Measurements from ENCODE around the gene RNLS.
A peak's percentile ranks its signal among the peaks of the same experiment; 100 is the strongest.

Gene RNLS

DNA sequence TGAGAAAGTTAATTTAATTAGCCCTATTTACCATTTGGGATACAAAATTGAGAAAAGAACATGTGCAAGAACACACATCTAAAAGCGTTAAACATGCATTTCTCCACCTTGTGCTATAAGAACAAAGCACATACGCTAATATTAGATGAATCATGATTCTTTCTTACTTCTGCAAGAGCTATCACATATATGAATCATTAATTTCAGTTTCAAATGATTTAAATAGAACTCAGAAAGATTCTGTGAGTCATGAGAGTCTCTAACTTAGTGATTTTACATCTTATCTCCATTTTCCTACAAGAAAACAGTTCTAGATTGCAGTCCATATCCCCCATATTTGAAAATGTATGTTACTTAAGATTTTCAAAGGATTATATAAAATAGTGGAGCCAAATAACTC, 173.9 kb downstream of the RNLS start:
- no peak for DNase-seq (ENCODE audit: low read depth)
- TF ChIP-seq, protein P1, sequence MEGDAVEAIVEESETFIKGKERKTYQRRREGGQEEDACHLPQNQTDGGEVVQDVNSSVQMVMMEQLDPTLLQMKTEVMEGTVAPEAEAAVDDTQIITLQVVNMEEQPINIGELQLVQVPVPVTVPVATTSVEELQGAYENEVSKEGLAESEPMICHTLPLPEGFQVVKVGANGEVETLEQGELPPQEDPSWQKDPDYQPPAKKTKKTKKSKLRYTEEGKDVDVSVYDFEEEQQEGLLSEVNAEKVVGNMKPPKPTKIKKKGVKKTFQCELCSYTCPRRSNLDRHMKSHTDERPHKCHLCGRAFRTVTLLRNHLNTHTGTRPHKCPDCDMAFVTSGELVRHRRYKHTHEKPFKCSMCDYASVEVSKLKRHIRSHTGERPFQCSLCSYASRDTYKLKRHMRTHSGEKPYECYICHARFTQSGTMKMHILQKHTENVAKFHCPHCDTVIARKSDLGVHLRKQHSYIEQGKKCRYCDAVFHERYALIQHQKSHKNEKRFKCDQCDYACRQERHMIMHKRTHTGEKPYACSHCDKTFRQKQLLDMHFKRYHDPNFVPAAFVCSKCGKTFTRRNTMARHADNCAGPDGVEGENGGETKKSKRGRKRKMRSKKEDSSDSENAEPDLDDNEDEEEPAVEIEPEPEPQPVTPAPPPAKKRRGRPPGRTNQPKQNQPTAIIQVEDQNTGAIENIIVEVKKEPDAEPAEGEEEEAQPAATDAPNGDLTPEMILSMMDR (IDR thresholded peaks at IDR 0.05; ENCODE audit: low read length, missing control alignments) = no peak
- H3K4me3 ChIP-seq (replicated peaks; ENCODE audit: low read depth, low read length) = no peak overlapping the region

DNA sequence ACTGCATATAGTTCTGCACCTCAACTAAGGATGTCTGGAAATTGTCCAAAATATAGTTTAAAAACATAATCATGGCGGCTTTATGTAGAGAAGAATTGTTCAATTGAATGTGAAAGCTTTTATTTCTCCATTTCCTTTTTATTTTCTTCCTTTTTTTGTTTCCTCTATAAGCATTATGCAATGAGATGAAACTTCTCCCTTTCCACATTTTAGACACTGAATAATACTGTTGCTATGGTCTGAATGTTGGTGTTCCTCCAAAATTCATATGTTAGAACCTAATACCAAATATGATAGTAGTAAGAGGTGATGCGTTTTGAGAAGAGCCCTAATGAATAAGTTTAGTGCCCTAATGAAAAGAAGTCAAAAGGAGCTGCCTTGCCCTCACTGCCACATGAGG, 175.0 kb downstream of the RNLS start:
- H3K4me3 ChIP-seq (replicated peaks; ENCODE audit: low read depth, low read length) = no peak overlapping the region
- DNase-seq (ENCODE audit: low read depth) = no peak
- TF ChIP-seq, protein P1 (IDR thresholded peaks at IDR 0.05; ENCODE audit: low read length, missing control alignments) = no peak

DNA sequence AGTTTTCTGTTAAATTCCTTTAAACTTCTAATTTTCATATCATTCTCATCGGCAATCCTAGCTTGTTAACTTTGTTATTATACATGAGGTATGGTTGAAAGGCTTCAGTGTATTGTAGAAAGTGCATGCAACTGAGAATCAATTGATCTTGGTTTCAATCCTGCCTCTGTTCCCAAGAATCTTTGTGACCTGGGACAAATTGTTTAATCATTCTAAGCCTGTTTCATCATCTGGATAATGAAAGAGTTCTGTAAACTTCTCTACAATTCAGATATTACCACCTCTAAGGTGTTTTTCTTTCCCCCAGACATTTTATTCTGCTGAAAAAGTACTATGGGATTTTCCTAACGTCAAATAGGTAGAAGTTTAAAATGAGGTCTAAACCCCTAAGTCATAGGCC, 179.0 kb downstream of the RNLS start:
- no peak for DNase-seq (ENCODE audit: low read depth)
- TF ChIP-seq, protein P1 (IDR thresholded peaks at IDR 0.05; ENCODE audit: low read length, missing control alignments) = no peak
- H3K4me3 ChIP-seq (replicated peaks; ENCODE audit: low read depth, low read length) = no peak overlapping the region

DNA sequence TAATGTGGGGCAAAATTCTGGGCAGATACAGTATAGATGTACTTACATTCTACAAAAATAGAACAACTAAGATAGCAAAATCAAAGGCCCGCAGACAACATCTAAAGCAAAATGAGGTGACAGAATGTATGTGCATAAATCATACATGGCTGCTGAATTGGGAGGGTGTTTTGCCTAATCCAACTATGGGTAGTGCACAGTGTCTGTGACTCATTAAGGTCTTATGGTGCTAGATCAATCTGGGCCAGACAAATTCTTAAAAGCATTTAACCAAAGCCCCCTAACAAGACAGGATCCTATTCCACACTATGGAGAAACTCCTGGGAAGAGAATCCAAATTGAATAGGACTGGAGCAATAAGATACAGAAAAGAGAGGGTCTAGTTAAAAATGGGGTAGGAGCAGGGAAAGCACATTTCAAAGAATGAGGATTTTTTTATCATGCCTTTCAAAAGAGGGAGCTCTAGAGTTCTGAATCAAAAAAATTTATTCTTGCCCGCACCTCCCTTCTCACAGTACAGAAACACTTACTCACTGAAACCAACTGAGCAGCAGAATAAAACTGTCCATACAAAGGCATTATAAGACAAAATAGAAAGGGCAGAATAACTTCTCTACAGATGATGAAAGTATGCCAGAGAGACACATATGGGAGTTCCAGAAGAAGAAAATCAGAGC, 181.3 kb downstream of the RNLS start:
- H3K4me3 ChIP-seq (replicated peaks; ENCODE audit: low read depth, low read length) = no peak overlapping the region
- peak; percentile 49 for DNase-seq (ENCODE audit: low read depth)
- TF ChIP-seq, protein P1 (IDR thresholded peaks at IDR 0.05; ENCODE audit: low read length, missing control alignments) = peak; percentile 48

DNA sequence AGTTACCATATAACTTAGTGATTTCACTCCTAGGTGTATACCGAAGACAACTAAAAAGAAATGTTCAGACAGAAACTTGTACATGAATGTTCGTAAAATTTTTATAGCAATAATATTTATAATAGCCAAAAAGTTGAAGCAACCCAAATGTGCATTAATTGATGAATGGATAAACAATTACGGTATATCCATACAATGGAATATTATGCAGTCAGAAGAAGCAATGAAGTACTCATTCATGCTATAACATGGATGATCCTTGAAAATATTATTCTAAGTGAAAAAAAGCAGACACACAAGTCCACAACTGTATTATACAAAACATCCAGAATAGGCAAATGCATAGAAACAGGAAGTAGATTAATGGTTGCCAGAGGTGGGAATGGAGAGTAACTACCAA, 183.9 kb downstream of the RNLS start:
- no peak for DNase-seq (ENCODE audit: low read depth)
- TF ChIP-seq, protein P1 (IDR thresholded peaks at IDR 0.05; ENCODE audit: low read length, missing control alignments) = no peak
- no peak overlapping the region for H3K4me3 ChIP-seq (replicated peaks; ENCODE audit: low read depth, low read length)

DNA sequence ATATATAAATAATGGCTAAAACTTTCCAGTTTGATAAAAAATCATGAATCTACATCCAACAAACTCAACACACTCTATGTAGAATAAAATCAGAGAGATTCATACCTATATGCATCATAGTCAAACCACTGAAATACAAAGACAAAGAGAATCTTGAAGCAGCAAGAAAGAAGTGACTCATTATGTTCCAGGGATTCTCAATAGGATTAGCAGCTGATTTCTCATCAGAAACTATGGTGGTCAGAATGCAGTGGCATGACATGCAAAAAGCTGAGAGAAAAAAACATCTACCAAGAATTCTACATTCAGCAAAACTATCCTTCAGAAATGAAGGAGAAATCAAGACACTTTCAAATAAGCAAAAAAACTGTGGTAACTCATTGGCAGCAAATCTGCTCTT, 187.4 kb downstream of the RNLS start:
- H3K4me3 ChIP-seq (replicated peaks; ENCODE audit: low read depth, low read length) = no peak overlapping the region
- TF ChIP-seq, protein P1 (IDR thresholded peaks at IDR 0.05; ENCODE audit: low read length, missing control alignments) = no peak
- DNase-seq (ENCODE audit: low read depth) = peak; percentile 24

DNA sequence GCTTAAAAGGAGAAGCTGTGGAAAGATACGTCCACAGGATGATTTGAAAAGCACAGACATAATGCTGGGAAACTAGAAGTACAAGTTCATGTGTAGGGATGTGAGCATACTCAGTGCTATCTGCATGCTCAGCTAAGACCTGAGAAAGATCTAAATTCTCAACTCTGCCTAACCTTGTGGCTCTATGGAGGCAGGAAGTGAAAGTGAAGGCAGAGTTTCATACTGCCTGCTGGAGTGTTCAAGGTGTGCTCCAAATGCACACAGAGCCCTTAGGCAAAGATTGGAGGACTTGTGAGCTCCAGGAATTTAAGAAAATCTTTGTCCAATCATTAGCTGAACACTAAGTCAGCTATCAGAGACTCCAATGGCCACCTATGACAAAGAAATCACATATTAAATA, 190.9 kb downstream of the RNLS start:
- TF ChIP-seq, protein P1 (IDR thresholded peaks at IDR 0.05; ENCODE audit: low read length, missing control alignments) = no peak
- no peak for DNase-seq (ENCODE audit: low read depth)
- no peak overlapping the region for H3K4me3 ChIP-seq (replicated peaks; ENCODE audit: low read depth, low read length)
